ENCODE data around the gene FAM174B.
A peak's percentile ranks its signal among the peaks of the same experiment; 100 is the strongest.

The FAM174B gene

DNA sequence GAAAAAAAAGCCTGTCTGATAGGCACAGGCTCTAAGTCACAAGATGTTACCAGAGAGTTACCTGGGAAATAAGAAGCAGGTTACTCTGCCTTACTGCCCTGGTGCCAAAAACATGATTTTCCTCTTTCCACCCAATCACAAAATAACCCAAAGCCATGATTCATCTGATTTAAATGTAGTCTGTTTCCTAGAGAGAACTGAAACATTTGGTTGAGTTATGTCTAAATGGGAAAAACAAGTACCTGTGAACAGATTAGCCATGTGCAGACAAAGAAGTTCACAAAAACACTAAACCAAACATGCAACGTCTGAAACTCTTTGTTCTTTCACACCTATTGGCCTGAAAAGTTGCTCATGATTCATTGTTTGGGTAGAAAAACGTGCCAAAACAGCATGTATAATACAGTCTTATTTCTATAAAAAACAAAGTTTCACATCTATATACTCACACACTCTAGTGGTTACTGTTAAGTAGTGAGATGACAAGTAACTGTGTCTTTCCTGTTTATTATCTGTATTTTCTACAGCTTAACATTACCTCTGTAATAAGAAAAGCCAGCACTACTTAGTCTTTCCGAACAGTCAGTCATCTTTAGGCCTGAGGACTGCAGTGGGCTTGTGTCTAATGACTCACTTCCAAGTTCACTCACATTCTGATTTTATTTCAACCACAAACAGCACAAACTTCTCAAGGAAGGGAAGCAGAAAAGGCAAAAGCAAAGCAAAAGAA, 30.2 kb downstream of the FAM174B start:
- in situ Hi-C loops (cut with HindIII; ENCODE audit: low sequenced_read_pairs) = no loop called here
- H3K4me3 ChIP-seq (ENCODE audit: low read depth, low read length) = no peak overlapping the region
- TF ChIP-seq, protein P1, sequence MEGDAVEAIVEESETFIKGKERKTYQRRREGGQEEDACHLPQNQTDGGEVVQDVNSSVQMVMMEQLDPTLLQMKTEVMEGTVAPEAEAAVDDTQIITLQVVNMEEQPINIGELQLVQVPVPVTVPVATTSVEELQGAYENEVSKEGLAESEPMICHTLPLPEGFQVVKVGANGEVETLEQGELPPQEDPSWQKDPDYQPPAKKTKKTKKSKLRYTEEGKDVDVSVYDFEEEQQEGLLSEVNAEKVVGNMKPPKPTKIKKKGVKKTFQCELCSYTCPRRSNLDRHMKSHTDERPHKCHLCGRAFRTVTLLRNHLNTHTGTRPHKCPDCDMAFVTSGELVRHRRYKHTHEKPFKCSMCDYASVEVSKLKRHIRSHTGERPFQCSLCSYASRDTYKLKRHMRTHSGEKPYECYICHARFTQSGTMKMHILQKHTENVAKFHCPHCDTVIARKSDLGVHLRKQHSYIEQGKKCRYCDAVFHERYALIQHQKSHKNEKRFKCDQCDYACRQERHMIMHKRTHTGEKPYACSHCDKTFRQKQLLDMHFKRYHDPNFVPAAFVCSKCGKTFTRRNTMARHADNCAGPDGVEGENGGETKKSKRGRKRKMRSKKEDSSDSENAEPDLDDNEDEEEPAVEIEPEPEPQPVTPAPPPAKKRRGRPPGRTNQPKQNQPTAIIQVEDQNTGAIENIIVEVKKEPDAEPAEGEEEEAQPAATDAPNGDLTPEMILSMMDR (IDR thresholded peaks at IDR 0.05; ENCODE audit: low read depth, low read length, missing control alignments) = no peak
- peak; percentile 67 for DNase-seq (ENCODE audit: low read depth)

DNA sequence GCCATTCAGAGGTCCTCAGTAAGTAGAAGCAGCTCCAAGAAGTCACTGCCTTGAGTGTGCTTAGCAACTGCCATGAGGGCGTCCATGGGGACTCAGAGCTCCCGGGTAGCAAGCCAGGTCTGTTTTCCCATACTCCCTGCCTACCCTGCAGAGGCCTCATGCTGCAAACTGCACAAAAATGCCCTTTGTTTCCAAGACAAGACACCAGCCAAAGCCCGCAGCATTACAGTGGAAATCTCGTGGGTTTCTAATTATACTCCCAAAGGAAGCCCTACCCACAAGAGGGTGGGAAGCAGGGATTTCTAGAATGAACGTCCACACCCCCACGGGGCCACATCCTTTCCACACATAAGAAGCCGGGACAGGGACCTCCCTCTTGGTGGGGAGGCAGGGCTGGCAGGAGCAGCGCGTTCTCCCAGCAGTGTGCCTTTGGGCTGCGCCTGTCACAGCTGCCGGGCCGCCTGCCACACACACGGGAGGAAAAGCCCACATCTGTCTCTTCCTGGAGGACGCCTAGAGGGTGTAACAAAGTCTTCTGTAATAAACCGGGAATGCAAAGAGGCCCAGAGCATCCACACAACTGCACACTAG, 31.1 kb downstream of the FAM174B start:
- no peak for DNase-seq (ENCODE audit: low read depth)
- TF ChIP-seq, protein P1 (IDR thresholded peaks at IDR 0.05; ENCODE audit: low read depth, low read length, missing control alignments) = no peak
- in situ Hi-C loops (cut with HindIII; ENCODE audit: low sequenced_read_pairs) = no loop called here
- no peak overlapping the region for H3K4me3 ChIP-seq (ENCODE audit: low read depth, low read length)

DNA sequence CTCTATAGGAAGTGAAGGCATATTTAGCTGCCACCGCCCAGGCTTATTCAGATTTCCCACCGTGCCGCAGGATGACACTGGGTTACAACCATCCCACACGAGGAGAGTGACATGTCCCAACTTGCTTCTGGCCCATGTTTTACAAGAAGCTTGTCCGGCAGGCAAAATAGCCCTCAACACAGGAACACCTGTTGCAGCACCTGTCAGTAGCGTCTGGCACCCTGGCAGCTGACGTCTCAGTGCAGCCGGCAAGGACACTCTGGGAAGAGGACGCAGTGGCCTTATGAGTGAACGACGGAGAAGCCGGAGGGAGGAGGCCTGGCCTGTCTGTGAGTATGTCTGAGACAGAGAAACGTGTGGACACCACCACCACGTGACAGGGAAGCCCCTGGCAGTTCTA, 32.1 kb downstream of the FAM174B start:
- no peak overlapping the region for H3K4me3 ChIP-seq (ENCODE audit: low read depth, low read length)
- in situ Hi-C loops (cut with HindIII; ENCODE audit: low sequenced_read_pairs) = no loop called here
- TF ChIP-seq, protein P1 (IDR thresholded peaks at IDR 0.05; ENCODE audit: low read depth, low read length, missing control alignments) = no peak
- no peak for DNase-seq (ENCODE audit: low read depth)

DNA sequence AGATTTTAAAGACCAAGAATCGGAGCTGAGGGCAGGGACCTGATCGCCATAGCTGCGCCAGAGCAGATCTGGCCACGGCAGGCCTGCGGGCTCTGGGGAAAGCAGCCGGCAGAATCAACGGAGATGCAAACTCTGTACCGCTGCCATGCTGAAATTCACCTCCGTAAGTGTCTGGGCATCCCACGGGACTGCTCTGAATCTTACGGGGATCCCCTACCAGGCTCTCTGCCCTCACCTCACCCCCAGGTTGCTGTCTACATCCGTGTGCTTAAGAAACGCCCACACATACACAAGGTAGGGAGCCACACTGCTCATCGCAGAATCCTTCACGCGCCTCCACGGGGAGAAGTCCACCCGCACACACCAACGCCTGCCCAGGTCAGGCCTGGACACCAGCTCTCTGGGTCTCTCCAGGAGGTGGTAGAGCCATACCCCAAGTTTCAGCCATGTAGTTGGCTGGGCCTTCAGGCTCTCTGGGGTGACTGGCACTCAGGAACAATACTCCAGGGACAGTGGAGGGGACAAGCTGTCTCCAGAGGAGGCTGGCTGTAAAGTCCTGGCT, 33.5 kb downstream of the FAM174B start:
- TF ChIP-seq, protein P1 (IDR thresholded peaks at IDR 0.05; ENCODE audit: low read depth, low read length, missing control alignments) = no peak
- no peak overlapping the region for H3K4me3 ChIP-seq (ENCODE audit: low read depth, low read length)
- in situ Hi-C loops (cut with HindIII; ENCODE audit: low sequenced_read_pairs) = no loop called here
- no peak for DNase-seq (ENCODE audit: low read depth)

DNA sequence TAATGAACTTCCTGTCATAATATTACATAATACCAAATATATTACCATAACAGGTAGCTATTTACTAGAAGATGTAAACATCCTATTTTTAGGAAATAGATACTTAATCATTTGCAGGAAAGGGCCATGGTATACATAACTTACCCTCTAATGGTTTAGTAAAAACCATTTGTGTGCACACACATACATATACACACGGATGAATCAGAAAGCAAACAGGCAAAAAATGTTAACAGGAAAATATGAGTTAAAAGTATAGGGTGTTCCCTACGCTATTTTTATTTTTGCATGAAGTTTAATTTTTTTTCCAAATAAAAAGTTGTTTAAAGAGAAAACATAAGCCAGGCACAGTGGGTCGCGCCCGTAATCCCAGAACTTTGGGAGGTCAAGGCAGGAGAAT, 34.6 kb downstream of the FAM174B start:
- H3K4me3 ChIP-seq (ENCODE audit: low read depth, low read length) = no peak overlapping the region
- no peak for DNase-seq (ENCODE audit: low read depth)
- in situ Hi-C loops (cut with HindIII; ENCODE audit: low sequenced_read_pairs) = no loop called here
- TF ChIP-seq, protein P1 (IDR thresholded peaks at IDR 0.05; ENCODE audit: low read depth, low read length, missing control alignments) = no peak

DNA sequence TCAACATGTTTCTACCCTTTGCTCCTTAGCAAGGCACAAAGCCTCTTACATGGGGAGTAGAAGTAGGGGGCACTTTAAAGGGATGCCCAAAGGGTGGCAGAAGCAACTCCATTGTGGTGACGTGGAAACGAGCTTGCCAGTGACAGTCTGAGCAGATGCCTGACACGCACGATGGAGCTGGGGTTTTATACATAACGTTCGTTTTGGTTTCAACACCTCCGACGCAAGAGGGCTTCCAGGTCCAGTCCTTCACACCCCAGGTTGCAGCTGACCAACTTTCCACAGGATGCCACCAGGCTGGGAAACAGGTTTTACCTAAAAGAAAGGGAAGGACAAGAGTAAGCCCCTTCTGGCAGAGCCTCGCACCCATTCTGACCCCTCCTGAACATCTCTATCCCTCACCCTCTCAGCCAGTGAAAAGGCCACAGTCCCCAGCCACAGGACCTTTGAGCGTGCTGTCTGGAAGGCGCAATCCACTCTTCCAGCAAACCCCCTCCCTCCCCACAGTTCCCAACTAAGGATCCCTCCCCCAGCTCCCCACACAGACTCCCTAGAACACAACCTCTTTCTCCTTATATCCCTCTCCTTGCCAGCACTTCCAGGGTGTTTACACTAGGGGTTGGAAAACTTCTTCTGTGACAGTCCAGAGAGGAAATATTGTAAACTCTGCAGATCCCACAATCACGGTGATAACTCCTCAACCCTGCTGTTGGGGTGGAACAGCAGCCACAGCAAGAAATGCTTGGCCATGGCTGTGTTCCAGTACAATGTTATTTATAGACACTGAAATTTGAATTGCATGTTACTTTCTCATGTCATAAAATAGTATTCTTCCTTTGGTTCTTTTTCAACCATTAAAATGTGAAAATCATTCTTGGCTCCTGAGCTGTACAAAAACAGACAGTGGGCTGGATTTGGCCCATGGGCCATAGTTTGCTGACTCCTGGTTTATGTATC, 36.2 kb downstream of the FAM174B start:
- in situ Hi-C loops (cut with HindIII; ENCODE audit: low sequenced_read_pairs) = no loop called here

More for the DNA sequence above, 36.2 kb downstream of the FAM174B start:
- TF ChIP-seq, protein P1 (IDR thresholded peaks at IDR 0.05; ENCODE audit: low read depth, low read length, missing control alignments) = no peak
- H3K4me3 ChIP-seq (ENCODE audit: low read depth, low read length) = no peak overlapping the region
- peak; percentile 39 for DNase-seq (ENCODE audit: low read depth)
